Lower leg skin (tissue), 3 donors: ENCODE results near the gene TC2N.

Source experiments
- POLR2A ChIP-seq, 2 donors: fragments of 450-650 bp; IDR thresholded peaks; one replicate each; pipeline ENCODE4 v1.6.1; 2016 to 2017; ENCODE audit warnings: antibody characterized with exemption in 2 of 2, mild to moderate bottlenecking in 1 of 2, moderate library complexity in 1 of 2
- TF ChIP-seq, protein P1 (sequence below), 3 donors: fragments of 450-650 bp; IDR thresholded peaks; one replicate each; pipeline ENCODE4 v1.5.1; 2016; ENCODE audit warnings: antibody characterized with exemption in 3 of 3, mild to moderate bottlenecking in 3 of 3, moderate library complexity in 2 of 3

GRCh38 chr14:91878274-91878673, 10.9 kb upstream of the TC2N start:
- no peak for TF ChIP-seq POLR2A (IDR thresholded peaks at IDR 0.05)
- TF ChIP-seq, protein P1, sequence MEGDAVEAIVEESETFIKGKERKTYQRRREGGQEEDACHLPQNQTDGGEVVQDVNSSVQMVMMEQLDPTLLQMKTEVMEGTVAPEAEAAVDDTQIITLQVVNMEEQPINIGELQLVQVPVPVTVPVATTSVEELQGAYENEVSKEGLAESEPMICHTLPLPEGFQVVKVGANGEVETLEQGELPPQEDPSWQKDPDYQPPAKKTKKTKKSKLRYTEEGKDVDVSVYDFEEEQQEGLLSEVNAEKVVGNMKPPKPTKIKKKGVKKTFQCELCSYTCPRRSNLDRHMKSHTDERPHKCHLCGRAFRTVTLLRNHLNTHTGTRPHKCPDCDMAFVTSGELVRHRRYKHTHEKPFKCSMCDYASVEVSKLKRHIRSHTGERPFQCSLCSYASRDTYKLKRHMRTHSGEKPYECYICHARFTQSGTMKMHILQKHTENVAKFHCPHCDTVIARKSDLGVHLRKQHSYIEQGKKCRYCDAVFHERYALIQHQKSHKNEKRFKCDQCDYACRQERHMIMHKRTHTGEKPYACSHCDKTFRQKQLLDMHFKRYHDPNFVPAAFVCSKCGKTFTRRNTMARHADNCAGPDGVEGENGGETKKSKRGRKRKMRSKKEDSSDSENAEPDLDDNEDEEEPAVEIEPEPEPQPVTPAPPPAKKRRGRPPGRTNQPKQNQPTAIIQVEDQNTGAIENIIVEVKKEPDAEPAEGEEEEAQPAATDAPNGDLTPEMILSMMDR (IDR thresholded peaks at IDR 0.05): no peak
